ENCODE data around the gene CCDC122. TPM values are rescaled to one million over a fixed set of nuclear protein-coding genes. Genes with fewer than 3 reads are reported as not detected.

CCDC122 gene
- polyA plus RNA-seq, 4 donors = 0.81 to 13.0 (median 6.1) TPM

DNA sequence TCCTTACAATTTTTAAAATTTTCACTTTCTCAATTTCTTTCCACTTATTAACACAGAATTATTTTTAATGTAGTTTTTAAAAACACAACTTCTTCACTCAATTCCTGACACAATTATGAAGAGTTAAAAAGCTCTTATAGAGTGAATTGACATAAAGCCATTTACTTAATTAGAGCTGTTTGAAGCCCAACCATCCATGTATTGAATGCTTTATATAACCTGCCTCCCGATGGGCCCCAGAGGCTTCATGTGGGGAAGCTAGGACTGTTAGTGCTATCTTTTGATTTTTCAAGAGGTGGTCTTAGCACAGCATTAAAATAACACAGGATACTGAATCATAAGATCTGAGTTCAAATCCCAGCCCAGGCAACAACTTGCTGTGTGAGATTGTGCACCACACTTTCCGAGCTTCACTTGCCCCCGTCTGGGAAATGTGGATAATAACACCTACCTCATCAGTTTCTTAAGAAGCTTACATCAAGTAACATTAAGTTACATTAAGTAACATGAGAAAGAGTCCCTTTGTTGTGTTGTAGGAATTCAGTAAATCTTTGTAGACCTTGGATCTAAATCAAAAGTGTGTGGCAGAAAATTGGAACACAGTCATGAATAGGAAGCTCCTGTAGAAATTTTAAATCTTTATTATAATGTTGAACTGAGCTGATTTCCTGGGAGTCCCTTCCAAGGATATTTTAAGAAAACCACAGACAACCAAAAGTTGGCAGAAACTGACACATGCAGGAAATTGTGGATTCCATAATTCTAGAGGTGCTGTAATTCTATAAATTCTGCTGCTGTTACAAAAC is 87.3 kb downstream of the CCDC122 start:
- DNase-seq = no peak
- no peak for FAIRE-seq
- no peak overlapping the region for H3K4me3 ChIP-seq (ENCODE audit: low read depth in 1 of 3, low read length in 3 of 3)
- 81 to 87% (median 82%) methylated on average over 3 of the region's 3 CpGs for WGBS, 3 donors
- peaks cover 0 to 11% (median 0%) of the 10 kb centered on the region in 3 donors for H3K27me3 ChIP-seq (ENCODE audit: control insufficient read depth in 3 of 3, insufficient read depth in 3 of 3, low read length in 3 of 3)
- H3K4me1 ChIP-seq (ENCODE audit: control insufficient read depth in 3 of 3, insufficient read depth in 2 of 3, low read depth in 1 of 3, low read length in 2 of 3) = peaks cover 0 to under 1% (median 0%) of the 10 kb centered on the region in 3 donors
- H3K27ac ChIP-seq (ENCODE audit: low read depth in 1 of 3, low read length in 2 of 3) = no peak overlapping the region
- H3K36me3 ChIP-seq (ENCODE audit: control insufficient read depth in 3 of 3, insufficient read depth in 2 of 3, low read depth in 1 of 3, low read length in 3 of 3) = no peaks in the 10 kb centered on the region
- no peaks in the 10 kb centered on the region for H3K9me3 ChIP-seq (ENCODE audit: control insufficient read depth in 2 of 2, insufficient read depth in 1 of 2, low read depth in 1 of 2, low read length in 1 of 2)

DNA sequence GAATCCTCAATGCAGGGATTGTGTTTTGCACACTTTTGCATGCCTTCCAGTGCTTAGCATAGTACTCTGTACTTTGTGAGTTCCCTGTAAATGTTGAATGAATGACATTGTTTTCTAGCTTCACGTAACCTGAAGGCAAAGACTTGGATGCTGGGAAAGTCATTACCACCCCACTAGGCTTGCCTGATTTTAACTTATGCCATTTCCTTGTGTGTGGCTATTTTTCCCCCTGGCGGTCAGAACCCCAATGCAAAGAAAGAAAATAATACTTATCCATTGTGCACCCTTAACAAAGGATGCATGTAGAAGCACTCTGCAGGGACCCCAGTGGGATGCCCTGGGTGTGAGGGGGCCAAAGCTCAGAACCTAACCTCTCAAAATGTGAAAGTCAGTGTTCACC is 91.5 kb downstream of the CCDC122 start:
- WGBS, 3 donors = 40 to 58% (median 49%) methylated on average over 2 of the region's 2 CpGs
- DNase-seq (peak in 1 of 2 donors; percentile 17), FAIRE-seq (no peak)
- H3K9me3 ChIP-seq (ENCODE audit: control insufficient read depth in 2 of 2, insufficient read depth in 1 of 2, low read depth in 1 of 2, low read length in 1 of 2) = no peaks in the 10 kb centered on the region
- H3K27ac ChIP-seq (ENCODE audit: low read depth in 1 of 3, low read length in 2 of 3) = no peak overlapping the region
- H3K27me3 ChIP-seq (ENCODE audit: control insufficient read depth in 3 of 3, insufficient read depth in 3 of 3, low read length in 3 of 3) = peaks cover 0 to 26% (median 4%) of the 10 kb centered on the region in 3 donors
- H3K36me3 ChIP-seq (ENCODE audit: control insufficient read depth in 3 of 3, insufficient read depth in 2 of 3, low read depth in 1 of 3, low read length in 3 of 3) = no peaks in the 10 kb centered on the region
- H3K4me1 ChIP-seq (ENCODE audit: control insufficient read depth in 3 of 3, insufficient read depth in 2 of 3, low read depth in 1 of 3, low read length in 2 of 3) = peaks cover 0 to 3% (median 2%) of the 10 kb centered on the region in 3 donors
- H3K4me3 ChIP-seq (ENCODE audit: low read depth in 1 of 3, low read length in 3 of 3) = no peak overlapping the region

DNA sequence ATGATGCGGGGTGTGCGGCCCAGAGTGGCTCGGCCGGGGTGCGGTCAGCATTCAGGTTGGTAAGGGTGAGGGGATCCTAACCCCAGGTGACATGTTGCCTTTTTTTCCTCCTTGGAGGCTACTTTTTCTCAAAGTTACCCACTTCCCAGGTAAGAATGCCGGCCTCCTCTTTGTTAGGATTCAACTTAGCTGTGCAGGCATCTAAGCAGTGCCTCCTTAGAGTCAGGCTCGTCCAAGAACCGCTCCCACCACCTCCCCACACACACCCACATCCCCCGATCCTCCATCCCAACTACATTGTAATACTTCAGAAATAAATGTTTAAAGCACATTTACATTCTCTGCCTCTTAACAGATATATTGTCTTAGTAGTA is 92.0 kb downstream of the CCDC122 start:
- Histone ChIP-seq H3K27me3 (ENCODE audit: control insufficient read depth in 3 of 3, insufficient read depth in 3 of 3, low read length in 3 of 3) (peaks cover 0 to 26% (median 4%) of the 10 kb centered on the region in 3 donors), H3K4me3 (ENCODE audit: low read depth in 1 of 3, low read length in 3 of 3) (peak overlapping the region in 2 of 3 donors; percentile 53 to 62), H3K36me3 (ENCODE audit: control insufficient read depth in 3 of 3, insufficient read depth in 2 of 3, low read depth in 1 of 3, low read length in 3 of 3) (no peaks in the 10 kb centered on the region), H3K27ac (ENCODE audit: low read depth in 1 of 3, low read length in 2 of 3) (peak overlapping the region in 1 of 3 donors; percentile 8), H3K9me3 (ENCODE audit: control insufficient read depth in 2 of 2, insufficient read depth in 1 of 2, low read depth in 1 of 2, low read length in 1 of 2) (no peaks in the 10 kb centered on the region), H3K4me1 (ENCODE audit: control insufficient read depth in 3 of 3, insufficient read depth in 2 of 3, low read depth in 1 of 3, low read length in 2 of 3) (peaks cover 0 to 3% (median 2%) of the 10 kb centered on the region in 3 donors)
- FAIRE-seq (no peak), DNase-seq (no peak)
- 11 to 17% (median 16%) methylated on average over 9 of the region's 9 CpGs for WGBS, 3 donors

DNA sequence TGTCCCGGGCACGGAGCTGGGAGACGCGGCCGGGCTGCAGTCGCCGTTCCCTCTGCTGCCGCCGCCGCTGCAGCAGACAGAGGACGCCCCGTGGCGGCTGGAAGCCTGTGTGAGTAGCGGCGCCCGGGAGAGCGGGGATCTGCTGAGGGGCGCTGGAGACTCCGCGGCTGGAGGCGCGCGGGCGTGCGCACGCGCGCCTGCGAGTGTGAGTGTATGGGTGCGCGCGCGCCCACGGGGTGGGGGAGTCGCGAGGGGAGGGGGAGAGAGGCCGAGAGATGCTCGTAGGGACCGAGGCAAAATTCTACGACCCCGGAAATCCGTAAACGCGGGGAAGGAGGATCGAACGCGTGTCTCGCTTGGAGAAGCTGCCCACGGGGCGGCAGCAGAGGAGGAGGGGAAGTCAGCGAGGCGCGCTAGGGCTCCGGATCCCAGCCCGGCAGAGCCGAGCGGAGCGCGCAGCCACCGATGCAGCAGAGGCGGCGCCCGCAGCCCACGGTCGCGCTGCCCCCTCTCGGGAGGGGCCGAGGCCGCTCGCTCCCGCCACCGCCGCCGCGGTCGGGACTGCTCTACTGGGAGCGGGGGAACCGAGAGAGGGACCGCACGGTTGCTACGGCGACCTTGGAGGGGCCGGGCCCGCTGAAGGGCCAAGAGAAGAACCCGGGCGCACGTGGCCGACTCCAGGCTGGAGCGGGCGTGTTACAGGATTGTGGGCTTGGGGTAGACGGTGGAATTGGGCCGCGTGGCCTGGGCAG is 92.6 kb downstream of the CCDC122 start, which contains the start of gene ENOX1:
Gene ENOX1 (minus strand): TSS at position 207 of the 752 bp plus-strand sequence.
- DNase-seq = peak; percentile 33 to 72
- peak within 1 kb of the TSS in 2 of 3 donors; percentile 31 to 45 for H3K27ac ChIP-seq (ENCODE audit: low read depth in 1 of 3, low read length in 2 of 3)
- peaks cover 0 to 3% (median 2%) of the 10 kb centered on the region in 3 donors for H3K4me1 ChIP-seq (ENCODE audit: control insufficient read depth in 3 of 3, insufficient read depth in 2 of 3, low read depth in 1 of 3, low read length in 2 of 3)
- 0% methylated on average over 64 to 93 of the region's 93 CpGs for whole genome bisulfite sequencing, 3 donors
- no peaks in the 10 kb centered on the region for H3K9me3 ChIP-seq (ENCODE audit: control insufficient read depth in 2 of 2, insufficient read depth in 1 of 2, low read depth in 1 of 2, low read length in 1 of 2)
- H3K27me3 ChIP-seq (ENCODE audit: control insufficient read depth in 3 of 3, insufficient read depth in 3 of 3, low read length in 3 of 3) = peaks cover 0 to 26% (median 4%) of the 10 kb centered on the region in 3 donors
- no peak for FAIRE-seq
- H3K36me3 ChIP-seq (ENCODE audit: control insufficient read depth in 3 of 3, insufficient read depth in 2 of 3, low read depth in 1 of 3, low read length in 3 of 3) = no peaks in the 10 kb centered on the region
- H3K4me3 ChIP-seq (ENCODE audit: low read depth in 1 of 3, low read length in 3 of 3) = peak within 1 kb of the TSS in 2 of 3 donors; percentile 53 to 62

DNA sequence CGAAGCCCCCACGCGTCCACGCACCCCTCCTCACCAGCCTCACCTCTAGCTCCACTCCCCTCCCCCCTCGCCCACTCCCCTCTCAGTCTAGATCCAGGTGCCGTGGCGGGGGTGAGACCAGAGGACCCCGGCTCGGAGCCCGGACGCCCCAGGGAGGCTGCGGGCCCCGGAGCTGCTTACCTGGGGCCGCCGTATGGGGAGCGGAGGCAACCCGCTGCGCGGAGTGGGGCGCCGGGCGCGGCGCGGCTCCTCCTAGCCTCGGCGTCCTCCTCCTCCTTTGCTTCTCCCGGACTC is 93.1 kb downstream of the CCDC122 start:
- H3K9me3 ChIP-seq (ENCODE audit: control insufficient read depth in 2 of 2, insufficient read depth in 1 of 2, low read depth in 1 of 2, low read length in 1 of 2) = no peaks in the 10 kb centered on the region
- no peak for FAIRE-seq
- H3K4me3 ChIP-seq (ENCODE audit: low read depth in 1 of 3, low read length in 3 of 3) = peak overlapping the region in 2 of 3 donors; percentile 53 to 62
- 0% methylated on average over 26 to 28 of the region's 28 CpGs for WGBS, 3 donors
- H3K36me3 ChIP-seq (ENCODE audit: control insufficient read depth in 3 of 3, insufficient read depth in 2 of 3, low read depth in 1 of 3, low read length in 3 of 3) = no peaks in the 10 kb centered on the region
- no peak for DNase-seq
- peak overlapping the region in 2 of 3 donors; percentile 8 to 31 for H3K27ac ChIP-seq (ENCODE audit: low read depth in 1 of 3, low read length in 2 of 3)
- peaks cover 0 to 26% (median 4%) of the 10 kb centered on the region in 3 donors for H3K27me3 ChIP-seq (ENCODE audit: control insufficient read depth in 3 of 3, insufficient read depth in 3 of 3, low read length in 3 of 3)
- H3K4me1 ChIP-seq (ENCODE audit: control insufficient read depth in 3 of 3, insufficient read depth in 2 of 3, low read depth in 1 of 3, low read length in 2 of 3) = peaks cover 0 to 3% (median 2%) of the 10 kb centered on the region in 3 donors

Other genes with a start within 250 kb of the CCDC122 start
- under 1 TPM in 3 of 4 donors, not detected in 1; 0.27 to 0.87 (median 0.72) TPM for gene ENOX1, start 92.8 kb downstream of the CCDC122 start, polyA plus RNA-seq
- 10 to 100 TPM in 3 of 4 donors, 1 to 10 TPM in 1; 4.1 to 13.5 (median 13.0) TPM for gene LACC1, start 164 bp upstream of the CCDC122 start, polyA plus RNA-seq

All from small intestine (tissue), 7 donors.